ENCODE results near the gene VENTX.

VENTX gene

DNA sequence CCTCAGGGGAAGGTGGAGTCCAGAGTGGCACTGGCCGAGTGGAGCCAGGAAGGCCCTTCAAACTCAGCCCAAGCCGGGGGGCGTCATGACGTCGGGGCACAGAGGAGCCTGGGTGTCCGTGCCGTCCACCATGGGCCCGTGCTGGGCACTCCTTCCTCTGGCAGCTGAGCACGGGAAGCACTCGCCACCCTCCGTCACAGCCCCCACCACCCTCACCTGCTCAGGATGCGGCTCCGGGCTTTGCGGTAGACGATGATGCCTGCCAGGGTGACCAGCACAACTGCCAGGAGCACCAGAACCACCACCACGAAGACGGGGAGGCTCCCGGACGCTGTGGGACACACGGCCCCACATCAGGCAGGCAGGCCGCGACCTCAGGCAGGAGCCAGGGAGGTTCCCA lies 30.9 kb downstream of the VENTX start:
- FAIRE-seq (no peak), DNase-seq (ENCODE audit: insufficient read length, low spot score) (no peak)
- TF ChIP-seq POLR2A (IDR thresholded peaks at IDR 0.05; ENCODE audit: low read depth, low read length) = no peak

DNA sequence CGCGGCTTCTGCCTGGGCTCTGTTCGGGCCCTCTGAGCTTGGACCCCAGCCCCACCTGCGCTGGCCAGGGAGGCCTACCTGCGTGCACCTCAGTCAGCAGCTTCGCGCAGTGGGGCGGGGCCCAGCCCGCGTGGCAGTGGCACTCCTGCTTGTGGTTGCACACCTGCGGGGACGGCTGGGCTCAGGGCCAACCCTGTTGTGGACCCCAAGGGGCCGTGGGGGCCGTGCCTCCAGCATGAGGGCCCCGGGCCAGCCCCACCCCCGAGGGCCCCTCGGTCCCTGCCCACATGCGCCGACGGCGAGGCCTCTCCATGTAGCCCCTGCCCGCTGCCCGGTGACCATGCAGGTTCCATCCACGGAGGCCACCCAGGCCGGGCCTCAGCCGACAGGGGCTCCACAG lies 31.7 kb downstream of the VENTX start:
- TF ChIP-seq POLR2A (IDR thresholded peaks at IDR 0.05; ENCODE audit: low read depth, low read length) = no peak
- FAIRE-seq (no peak), DNase-seq (ENCODE audit: insufficient read length, low spot score) (no peak)

DNA sequence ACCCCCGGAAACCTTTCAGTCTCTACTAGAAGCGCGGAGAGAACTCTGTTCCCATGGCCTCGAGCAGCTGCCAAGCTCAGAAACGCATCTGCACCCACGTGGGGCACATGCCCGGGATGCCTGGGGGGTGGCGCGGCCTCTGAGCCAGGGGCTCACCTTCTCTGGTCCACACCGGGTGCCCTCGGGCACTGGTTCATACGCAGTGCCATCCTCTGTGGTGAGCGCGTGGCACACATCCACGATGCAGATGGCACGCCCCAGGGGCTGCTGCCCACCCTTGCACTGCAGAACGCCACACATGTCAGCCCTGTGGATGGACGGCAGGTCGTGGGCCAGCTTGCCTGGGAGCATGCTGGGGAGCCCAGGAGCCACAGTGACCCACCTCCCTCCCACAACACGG lies 32.5 kb downstream of the VENTX start:
- FAIRE-seq (no peak), DNase-seq (ENCODE audit: insufficient read length, low spot score) (no peak)
- TF ChIP-seq POLR2A (IDR thresholded peaks at IDR 0.05; ENCODE audit: low read depth, low read length) = no peak

DNA sequence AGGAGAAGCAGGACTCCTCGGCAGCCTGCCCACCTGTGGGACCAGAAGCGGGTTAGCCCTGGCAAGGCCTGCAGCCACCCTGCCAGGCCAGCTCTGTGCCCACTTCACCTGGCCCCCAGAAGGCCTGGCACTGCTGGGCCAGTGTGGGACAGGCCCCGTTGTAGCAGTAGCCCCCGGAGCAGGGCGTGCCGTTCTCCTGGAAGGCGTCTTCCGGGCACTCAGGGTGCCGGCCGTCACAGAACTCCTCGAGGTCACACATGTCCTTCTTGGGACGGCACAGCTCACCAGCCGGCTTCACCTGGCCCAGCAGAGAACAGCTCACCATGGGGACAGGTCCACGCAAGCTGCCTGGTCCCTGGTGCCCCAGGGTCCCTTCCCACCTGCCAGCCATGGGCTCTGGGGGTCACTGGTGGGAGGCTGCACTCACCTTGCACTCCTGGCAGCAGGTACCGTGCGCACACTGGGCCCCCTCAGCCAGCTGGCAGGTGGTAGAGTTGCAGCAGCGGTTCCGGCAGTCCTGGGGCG lies 33.2 kb downstream of the VENTX start:
- TF ChIP-seq POLR2A (IDR thresholded peaks at IDR 0.05; ENCODE audit: low read depth, low read length) = no peak
- FAIRE-seq = no peak
- DNase-seq (ENCODE audit: insufficient read length, low spot score) = no peak

DNA sequence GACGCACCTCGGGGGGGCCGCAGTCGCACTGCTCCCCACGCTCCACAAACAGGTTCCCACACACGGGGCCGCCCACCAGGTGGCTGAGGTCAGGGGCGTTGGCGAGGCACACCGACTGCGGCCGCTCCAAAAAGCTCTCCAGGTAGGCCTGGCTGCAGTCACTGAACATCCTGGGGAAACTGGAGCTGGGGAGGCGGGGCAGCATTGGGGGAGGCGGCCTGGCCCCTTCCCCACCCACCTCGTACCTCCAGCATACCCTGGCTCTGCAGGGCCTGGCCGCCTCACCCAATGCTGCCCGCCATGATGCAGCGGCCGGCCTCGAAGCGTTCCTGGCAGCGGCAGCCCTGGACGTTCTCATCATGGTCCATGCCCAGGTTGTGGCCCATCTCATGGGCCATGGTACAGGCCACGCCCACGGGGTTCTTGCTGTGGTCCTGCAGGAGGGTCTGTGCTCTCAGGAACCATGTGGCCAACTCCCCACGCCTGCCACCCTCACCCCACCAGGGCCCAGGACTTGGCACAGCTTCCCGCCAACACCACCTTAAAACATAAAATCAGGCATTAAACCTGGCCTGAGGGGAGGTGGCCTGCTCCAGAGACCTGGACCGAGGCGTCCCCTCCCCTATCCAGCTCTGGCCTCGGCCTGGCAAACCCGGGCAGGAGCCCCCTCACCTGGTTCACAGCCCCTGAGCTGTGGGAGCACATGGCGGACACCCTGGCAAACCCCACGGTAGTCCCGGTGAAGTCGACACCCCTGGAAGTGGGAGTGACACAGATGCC lies 34.1 kb downstream of the VENTX start:
- DNase-seq (ENCODE audit: insufficient read length, low spot score) (no peak), FAIRE-seq (no peak)
- TF ChIP-seq POLR2A (IDR thresholded peaks at IDR 0.05; ENCODE audit: low read depth, low read length) = no peak

DNA sequence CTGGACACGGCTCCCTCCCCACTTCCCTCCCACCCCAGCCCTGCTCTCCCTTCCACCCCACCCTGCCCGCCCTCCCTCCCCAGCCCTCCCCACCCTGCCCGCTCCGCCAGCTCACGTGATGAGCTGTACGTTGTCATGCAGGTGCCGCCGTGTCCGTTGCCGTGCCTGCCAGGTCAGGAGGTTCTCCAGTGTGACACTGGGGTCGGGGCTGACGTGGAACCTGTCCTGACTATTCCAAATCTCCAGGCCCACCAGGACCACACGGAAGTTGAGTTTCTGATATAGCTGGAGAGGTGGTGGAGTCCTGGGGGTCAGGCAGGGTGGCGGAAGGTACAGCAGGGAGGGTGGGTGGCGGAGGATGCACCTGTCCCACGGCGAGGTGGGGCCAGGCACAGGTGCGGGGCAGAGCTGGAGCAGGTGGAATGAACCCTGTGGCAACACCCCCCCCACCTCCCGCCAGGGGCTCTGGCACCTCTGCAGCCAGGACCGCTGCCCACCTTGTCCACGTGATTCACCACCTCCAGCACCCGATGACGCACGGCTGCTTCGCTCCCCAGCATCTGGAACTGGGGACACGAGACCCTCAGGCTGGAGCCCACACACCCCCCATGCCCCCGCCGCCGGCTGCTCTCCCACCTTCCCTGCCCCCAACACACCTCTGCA lies 34.8 kb downstream of the VENTX start:
- DNase-seq (ENCODE audit: insufficient read length, low spot score) = no peak
- FAIRE-seq = no peak
- no peak for TF ChIP-seq POLR2A (IDR thresholded peaks at IDR 0.05; ENCODE audit: low read depth, low read length)

DNA sequence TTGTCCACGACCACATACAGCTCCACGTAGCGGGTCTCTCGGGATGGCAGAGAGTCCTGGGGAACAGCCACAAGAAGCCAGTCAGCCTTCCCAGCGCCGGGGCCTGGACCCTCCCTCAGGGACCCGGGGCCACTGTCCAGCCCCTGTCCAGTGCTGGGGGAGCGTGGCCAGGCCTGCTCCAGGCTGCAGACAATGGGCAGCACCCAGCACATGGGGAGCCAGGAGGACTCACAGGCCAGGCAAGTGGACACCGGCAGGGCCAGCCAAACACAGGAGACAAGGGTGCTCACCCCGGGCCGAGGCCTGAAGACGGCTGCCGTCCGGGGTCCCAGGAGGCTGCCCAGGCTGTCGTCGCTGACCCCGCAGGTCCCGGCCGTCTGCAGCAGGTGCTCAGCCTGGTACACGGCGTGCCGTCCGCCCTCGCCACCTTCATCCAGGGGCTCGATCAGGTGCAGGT lies 35.3 kb downstream of the VENTX start:
- DNase-seq (ENCODE audit: insufficient read length, low spot score) (no peak), FAIRE-seq (no peak)
- TF ChIP-seq POLR2A (IDR thresholded peaks at IDR 0.05; ENCODE audit: low read depth, low read length) = no peak

DNA sequence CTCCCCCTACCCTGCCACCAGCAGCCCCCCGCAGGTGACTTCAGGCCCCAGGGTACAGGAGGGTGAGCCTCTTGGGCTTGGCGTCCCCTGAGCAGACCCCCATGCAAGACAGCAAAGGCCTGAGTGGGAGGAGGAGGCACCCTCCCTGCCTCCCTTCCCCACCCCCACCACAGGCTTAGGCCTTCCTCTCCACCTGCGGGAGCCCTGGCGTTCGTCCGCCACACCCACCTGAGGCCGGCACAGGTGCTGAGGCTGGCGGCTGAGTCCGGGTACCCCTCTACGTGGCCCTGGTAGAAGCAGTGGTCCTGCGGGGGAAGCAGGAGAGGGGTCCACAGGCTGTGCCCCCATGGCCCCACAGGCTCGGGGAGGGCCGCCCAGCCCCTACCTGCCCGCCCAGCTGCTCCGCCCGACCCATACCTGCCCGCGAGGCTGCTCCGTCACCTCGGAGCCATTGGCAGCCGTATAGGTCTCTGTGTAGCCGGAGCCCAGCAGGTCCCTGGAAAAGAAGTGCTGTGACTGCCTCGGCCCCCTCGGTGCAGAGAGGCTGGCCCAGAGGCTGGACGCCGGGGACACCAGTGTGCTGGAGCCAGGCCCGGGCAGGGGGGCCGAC lies 36.0 kb downstream of the VENTX start:
- TF ChIP-seq POLR2A (IDR thresholded peaks at IDR 0.05; ENCODE audit: low read depth, low read length) = no peak
- no peak for FAIRE-seq
- no peak for DNase-seq (ENCODE audit: insufficient read length, low spot score)

DNA sequence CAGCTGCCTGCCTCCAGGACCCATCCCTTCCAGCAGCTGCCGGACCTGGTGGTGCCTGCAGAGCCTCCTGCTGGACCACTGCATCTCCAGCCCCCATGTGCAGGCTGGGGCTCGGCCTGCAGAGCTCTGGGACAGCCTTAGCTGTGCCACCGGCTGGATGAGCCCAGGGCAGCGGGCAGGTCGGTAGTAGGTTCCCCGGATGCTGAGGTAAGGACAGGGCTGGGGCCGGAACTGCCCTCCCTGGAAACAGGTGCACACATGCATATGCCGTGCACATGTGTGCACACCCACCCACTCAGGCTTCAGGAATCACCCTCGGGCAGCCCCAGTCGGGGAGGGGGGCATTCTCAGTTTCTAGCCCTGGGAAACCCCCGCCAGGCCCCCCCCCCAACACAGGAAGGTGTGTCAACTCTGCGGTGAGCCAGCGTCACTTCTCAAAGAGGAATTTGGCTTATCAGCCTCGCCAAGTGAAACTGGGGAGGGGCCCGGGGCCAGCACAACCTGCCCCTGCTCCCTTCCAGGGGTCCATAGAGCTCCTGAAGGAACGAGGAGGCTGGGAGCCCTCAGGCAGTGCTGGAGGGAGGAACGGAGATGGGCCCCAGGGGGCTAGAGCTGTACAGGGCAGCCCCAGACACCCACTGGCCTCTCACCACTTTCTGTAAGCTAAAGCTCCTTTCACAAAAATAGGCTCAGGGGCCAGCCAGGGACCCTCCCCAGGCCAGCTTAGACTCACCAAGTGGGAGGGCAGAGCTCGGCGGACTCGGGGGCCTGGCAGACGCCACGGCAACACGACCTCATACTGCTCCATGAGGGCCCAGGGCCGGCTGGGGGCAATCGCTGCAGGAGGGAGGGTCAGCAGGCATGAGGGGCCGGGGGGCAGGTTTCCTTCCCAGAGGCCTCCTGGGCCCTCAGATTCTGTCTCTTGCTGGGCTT lies 37.4 kb downstream of the VENTX start:
- TF ChIP-seq POLR2A (IDR thresholded peaks at IDR 0.05; ENCODE audit: low read depth, low read length) = no peak
- FAIRE-seq = no peak
- no peak for DNase-seq (ENCODE audit: insufficient read length, low spot score)

DNA sequence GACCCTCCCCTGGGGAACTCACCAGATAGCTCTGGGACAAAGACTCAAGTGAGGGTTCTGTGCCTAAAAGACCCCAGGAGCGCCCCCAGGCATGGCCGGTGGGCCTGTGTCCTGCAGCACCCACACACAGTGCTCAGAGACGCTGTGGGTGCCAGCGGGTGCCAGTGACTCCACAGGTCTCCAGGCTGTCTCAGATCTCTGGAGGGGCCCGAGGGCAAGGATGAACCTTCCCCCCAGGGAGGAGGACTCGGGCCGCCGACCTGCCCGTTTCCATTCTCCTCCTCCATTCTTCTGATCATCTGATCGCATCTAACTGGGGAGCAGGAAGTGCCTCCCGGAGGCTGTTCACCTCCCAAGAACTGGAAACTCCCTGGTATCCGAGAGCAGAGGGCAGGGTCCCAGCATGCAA lies 38.0 kb downstream of the VENTX start:
- TF ChIP-seq POLR2A (IDR thresholded peaks at IDR 0.05; ENCODE audit: low read depth, low read length) = no peak
- DNase-seq (ENCODE audit: insufficient read length, low spot score) (no peak), FAIRE-seq (no peak)

DNA sequence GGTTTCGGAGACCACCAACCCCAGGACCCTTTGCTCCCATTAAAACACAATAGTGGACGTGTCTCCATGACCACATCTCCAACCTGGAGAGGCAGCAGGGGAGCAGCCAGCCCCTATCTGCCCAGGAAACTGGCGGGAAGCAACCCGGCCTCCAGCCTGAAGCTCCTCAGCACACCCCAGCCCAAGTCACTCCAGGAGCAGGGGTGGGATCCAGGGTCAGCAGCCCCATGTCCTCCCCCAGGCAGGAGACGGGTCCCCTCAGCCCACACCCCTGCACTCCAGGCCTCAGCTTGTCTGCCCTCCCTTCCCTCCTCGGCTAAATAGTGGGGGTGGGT lies 38.4 kb downstream of the VENTX start:
- DNase-seq (ENCODE audit: insufficient read length, low spot score) (no peak), FAIRE-seq (no peak)
- TF ChIP-seq POLR2A (IDR thresholded peaks at IDR 0.05; ENCODE audit: low read depth, low read length) = no peak

DNA sequence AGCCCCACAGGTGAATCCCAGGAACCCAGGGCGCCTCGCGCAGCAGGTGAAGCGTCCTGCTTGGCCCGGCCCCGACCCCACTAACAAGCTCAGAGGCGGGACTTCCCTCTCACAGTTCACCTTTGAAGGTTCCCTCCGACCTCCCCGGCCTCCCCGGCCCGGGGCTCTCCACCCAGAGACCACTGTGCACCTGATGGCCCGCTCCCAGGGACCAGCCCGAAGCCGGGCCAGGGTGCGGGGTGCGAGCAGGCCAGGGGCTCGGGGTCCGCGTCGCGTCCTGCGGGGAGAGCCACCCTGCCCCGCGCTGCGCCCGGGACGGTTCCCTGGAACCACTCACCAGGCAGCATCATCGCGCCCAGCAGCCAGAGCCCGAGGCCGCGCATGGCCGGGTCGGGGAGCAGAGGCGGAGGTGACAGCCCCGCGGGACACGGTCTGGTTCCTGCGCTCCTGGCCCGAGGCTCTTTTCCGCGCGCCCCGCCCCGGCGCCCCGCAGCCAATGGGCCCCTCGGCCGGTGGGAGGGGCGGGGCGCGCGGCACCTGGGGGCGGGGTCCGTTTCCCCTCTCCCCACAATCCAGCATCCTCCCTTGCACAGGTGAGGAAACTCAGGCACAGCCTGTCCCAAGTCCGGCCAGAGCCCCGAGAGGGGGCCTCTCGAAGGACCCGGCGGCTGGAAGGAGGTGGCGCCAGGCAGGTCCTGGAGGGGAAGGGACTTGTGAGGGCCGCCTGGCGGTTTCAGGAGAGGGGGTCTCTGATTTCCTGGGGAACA lies 39.0 kb downstream of the VENTX start, which contains the start of gene ADAM8:
Gene ADAM8 (minus strand): TSS at position 434 of the 767 bp plus-strand sequence. CDS start 51 bp downstream, at position 383.
- no peak for DNase-seq (ENCODE audit: insufficient read length, low spot score)
- FAIRE-seq = no peak
- TF ChIP-seq POLR2A (IDR thresholded peaks at IDR 0.05; ENCODE audit: low read depth, low read length) = no peak

All from H54 (cell line).